Loucy (cell line): Measurements from ENCODE around the gene SLC25A26.

Source experiments
- EZH2phosphoT487 ChIP-seq: fragments of 200-600 bp; IDR thresholded peaks from 2 replicates; pipeline ENCODE4 v1.6.1; 2018; ENCODE audit warnings: antibody characterized with exemption, mild to moderate bottlenecking, moderate library complexity, borderline replicate concordance
- TF ChIP-seq, protein P1 (sequence below): fragments of 200-600 bp; sonication (generic); conservative IDR thresholded peaks from 2 replicates; pipeline ENCODE4 v1.5.1; 2014; ENCODE audit warnings: mild to moderate bottlenecking, antibody characterized with exemption, low read length

DNA sequence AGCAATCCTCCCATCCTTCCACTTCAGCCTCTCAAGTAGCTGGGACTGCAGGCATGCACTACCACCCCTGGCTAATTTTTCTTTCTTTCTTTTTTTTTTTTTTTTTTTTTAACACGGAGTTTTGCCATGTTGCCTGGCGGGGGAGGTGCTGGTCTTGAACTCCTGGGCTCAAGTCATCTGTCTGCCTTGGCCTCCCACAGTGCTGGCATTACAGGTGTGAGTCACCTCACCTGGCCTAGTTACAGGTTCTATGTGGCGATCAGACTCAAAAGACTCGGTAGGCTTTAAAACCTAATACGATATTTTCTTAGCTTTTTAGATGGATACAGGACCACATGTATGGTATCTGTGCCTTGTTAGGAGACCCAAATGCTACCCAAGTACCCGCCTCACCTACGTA, 14.0 kb upstream of the SLC25A26 start:
- TF ChIP-seq, protein P1, sequence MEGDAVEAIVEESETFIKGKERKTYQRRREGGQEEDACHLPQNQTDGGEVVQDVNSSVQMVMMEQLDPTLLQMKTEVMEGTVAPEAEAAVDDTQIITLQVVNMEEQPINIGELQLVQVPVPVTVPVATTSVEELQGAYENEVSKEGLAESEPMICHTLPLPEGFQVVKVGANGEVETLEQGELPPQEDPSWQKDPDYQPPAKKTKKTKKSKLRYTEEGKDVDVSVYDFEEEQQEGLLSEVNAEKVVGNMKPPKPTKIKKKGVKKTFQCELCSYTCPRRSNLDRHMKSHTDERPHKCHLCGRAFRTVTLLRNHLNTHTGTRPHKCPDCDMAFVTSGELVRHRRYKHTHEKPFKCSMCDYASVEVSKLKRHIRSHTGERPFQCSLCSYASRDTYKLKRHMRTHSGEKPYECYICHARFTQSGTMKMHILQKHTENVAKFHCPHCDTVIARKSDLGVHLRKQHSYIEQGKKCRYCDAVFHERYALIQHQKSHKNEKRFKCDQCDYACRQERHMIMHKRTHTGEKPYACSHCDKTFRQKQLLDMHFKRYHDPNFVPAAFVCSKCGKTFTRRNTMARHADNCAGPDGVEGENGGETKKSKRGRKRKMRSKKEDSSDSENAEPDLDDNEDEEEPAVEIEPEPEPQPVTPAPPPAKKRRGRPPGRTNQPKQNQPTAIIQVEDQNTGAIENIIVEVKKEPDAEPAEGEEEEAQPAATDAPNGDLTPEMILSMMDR: no peak
- no peak for TF ChIP-seq EZH2phosphoT487
